Measurements from ENCODE around the gene YTHDF1.
"Not testable (repeated sequence)": the region's sequence is repeated elsewhere in the genome, so short reads cannot be mapped to it uniquely, and the experiment has no call there.

YTHDF1 gene

GRCh38 chr20:63169681-63170080 is 46.2 kb downstream of the YTHDF1 start:
- DNase-seq (ENCODE audit: low spot score): no peak

- DNase-seq (ENCODE audit: low spot score): no peak
Measured at GRCh38 chr20:63168861-63169260, 47.1 kb downstream of the YTHDF1 start.

- no peak for DNase-seq (ENCODE audit: low spot score)
Measured at GRCh38 chr20:63167918-63168520, 47.9 kb downstream of the YTHDF1 start.

GRCh38 chr20:63167026-63167917 is 48.7 kb downstream of the YTHDF1 start:
- peak; percentile 74 for DNase-seq (ENCODE audit: low spot score)

GRCh38 chr20:63166193-63167020 is 49.5 kb downstream of the YTHDF1 start:
- DNase-seq (ENCODE audit: low spot score): no peak

GRCh38 chr20:63165356-63166192 is 50.4 kb downstream of the YTHDF1 start:
- no peak for DNase-seq (ENCODE audit: low spot score)

- DNase-seq (ENCODE audit: low spot score): no peak
Measured at GRCh38 chr20:63164484-63165355, 51.2 kb downstream of the YTHDF1 start.

GRCh38 chr20:63163596-63164483 is 52.1 kb downstream of the YTHDF1 start:
- DNase-seq (ENCODE audit: low spot score): no peak

- DNase-seq (ENCODE audit: low spot score): no peak
Measured at GRCh38 chr20:63163171-63163570, 52.8 kb downstream of the YTHDF1 start.

GRCh38 chr20:63162206-63162795 is 53.6 kb downstream of the YTHDF1 start:
- no peak for DNase-seq (ENCODE audit: low spot score)

- no peak for DNase-seq (ENCODE audit: low spot score)
Measured at GRCh38 chr20:63161176-63161651, 54.7 kb downstream of the YTHDF1 start.

- DNase-seq (ENCODE audit: low spot score): no peak
Measured at GRCh38 chr20:63160641-63161175, 55.2 kb downstream of the YTHDF1 start.

GRCh38 chr20:63159826-63160640 is 55.9 kb downstream of the YTHDF1 start:
- DNase-seq (ENCODE audit: low spot score): no peak

- DNase-seq (ENCODE audit: low spot score): not testable (repeated sequence)
Measured at GRCh38 chr20:63159251-63159650, 56.7 kb downstream of the YTHDF1 start.

- no peak for DNase-seq (ENCODE audit: low spot score)
Measured at GRCh38 chr20:63158845-63159244, 57.1 kb downstream of the YTHDF1 start.

GRCh38 chr20:63158352-63158751 is 57.6 kb downstream of the YTHDF1 start:
- DNase-seq (ENCODE audit: low spot score): no peak

- not testable (repeated sequence) for DNase-seq (ENCODE audit: low spot score)
Measured at GRCh38 chr20:63157431-63157830, 58.5 kb downstream of the YTHDF1 start.

- peak; percentile 77 for DNase-seq (ENCODE audit: low spot score)
Measured at GRCh38 chr20:63156221-63156671, 59.7 kb downstream of the YTHDF1 start.
